ENCODE measurements around the gene CD300A. TPM values are rescaled to one million over a fixed set of nuclear protein-coding genes. Genes with fewer than 3 reads are reported as not detected.

CD300A gene
- total RNA-seq, 1 experiment from 2014 or later = not detected

- BruUV-seq (replicated peaks) = no TSS peak
- Histone ChIP-seq H3K27ac (ENCODE audit: low read length) (peak overlapping the region; percentile 99), H4K20me1 (ENCODE audit: low read length) (peaks cover 26% of the 10 kb centered on the region), H2AFZ (ENCODE audit: low read length) (peak overlapping the region; percentile 73), H3F3A (ENCODE audit: low read length, unreplicated experiment) (peaks cover 3% of the 10 kb centered on the region), H3K79me2 (ENCODE audit: low read length) (peaks cover 41% of the 10 kb centered on the region), H3K9ac (ENCODE audit: low read length) (peak overlapping the region; percentile 97), H3K4me3 (ENCODE audit: low read length) (peak overlapping the region; percentile 80), H3K9me2 (replicated peaks; ENCODE audit: low read length) (no peaks in the 10 kb centered on the region), H3K9me3 (ENCODE audit: low read length) (no peaks in the 10 kb centered on the region), H3K4me2 (ENCODE audit: low read length) (peak overlapping the region; percentile 96), H3K4me1 (ENCODE audit: insufficient read depth, low read length) (peaks cover 54% of the 10 kb centered on the region), H3K27me3 (ENCODE audit: low read length) (no peaks in the 10 kb centered on the region), H3K36me3 (ENCODE audit: low read depth, low read length) (0 out of 2 replicates have a peak, but pooled peaks cover 3% of the 10 kb centered on the region)
- POLR2A ChIA-PET (ENCODE audit: unreplicated experiment) = interaction anchor here (0.5 to 1.0 kb wide), 9 partner anchors 14 to 442 kb away, joined by 3 to 12 read pairs (median 4); no protein-coding TSS in a partner anchor
- intact Hi-C loops (cut with micrococcal nuclease) = loop anchor here (1.0 to 5.0 kb wide), 4 partner anchors 14 to 219 kb away; partner anchors contain the start of gene TTYH2
- TF ChIP-seq EZH2 (IDR thresholded peaks at IDR 0.05; ENCODE audit: low read length, unreplicated experiment) (no peak), CTCF (conservative IDR thresholded peaks at IDR 0.05; ENCODE audit: low read depth, low read length) (no peak), EZH2phosphoT487 (IDR thresholded peaks at IDR 0.05; ENCODE audit: borderline replicate concordance, low read length) (peak; percentile 95)
- peak; percentile 57 for ATAC-seq
- CTCF ChIA-PET = interaction anchor here (0.5 to 0.7 kb wide), 3 partner anchors 14 to 52 kb away, joined by 3 read pairs; no protein-coding TSS in a partner anchor
- peak; percentile 97 for DNase-seq
Measured at GRCh38 chr17:74430706-74431567, 35.5 kb upstream of the CD300A start.

- POLR2A ChIA-PET (ENCODE audit: unreplicated experiment) = no interaction called here
- H3K4me3 ChIP-seq (ENCODE audit: low read length) = peak within 1 kb of the TSS; percentile 80
- peaks cover 11% of the 10 kb centered on the region; the same call in 1 of the 2 replicates for H3K36me3 ChIP-seq (ENCODE audit: low read depth, low read length)
- H3K27ac ChIP-seq (ENCODE audit: low read length) = peak within 1 kb of the TSS; percentile 99
- CTCF ChIA-PET = no interaction called here
- H2AFZ ChIP-seq (ENCODE audit: low read length) = peak within 1 kb of the TSS; percentile 73
- H3K4me1 ChIP-seq (ENCODE audit: insufficient read depth, low read length) = peaks cover 49% of the 10 kb centered on the region
- ATAC-seq = peak; percentile 40
- H4K20me1 ChIP-seq (ENCODE audit: low read length) = peaks cover 29% of the 10 kb centered on the region
- peak; percentile 91 for TF ChIP-seq EZH2phosphoT487 (IDR thresholded peaks at IDR 0.05; ENCODE audit: borderline replicate concordance, low read length)
- TF ChIP-seq EZH2 (IDR thresholded peaks at IDR 0.05; ENCODE audit: low read length, unreplicated experiment) = no peak
- TSS peak; percentile 66 for BruUV-seq (replicated peaks)
- peak within 1 kb of the TSS; percentile 97 for H3K9ac ChIP-seq (ENCODE audit: low read length)
- no peaks in the 10 kb centered on the region for H3K9me3 ChIP-seq (ENCODE audit: low read length)
- H3K79me2 ChIP-seq (ENCODE audit: low read length) = peaks cover 50% of the 10 kb centered on the region
- H3K4me2 ChIP-seq (ENCODE audit: low read length) = peak within 1 kb of the TSS; percentile 96
- H3K27me3 ChIP-seq (ENCODE audit: low read length) = no peaks in the 10 kb centered on the region
- H3K9me2 ChIP-seq (replicated peaks; ENCODE audit: low read length) = no peaks in the 10 kb centered on the region
- peak; percentile 97 for DNase-seq
- H3F3A ChIP-seq (ENCODE audit: low read length, unreplicated experiment) = peaks cover 3% of the 10 kb centered on the region
- intact Hi-C loops (cut with micrococcal nuclease) = loop anchor here (5.0 kb wide), 1 partner anchor 219 kb away; the partner anchor contains the start of gene TTYH2
Measured at GRCh38 chr17:74431568-74432423, 34.6 kb upstream of the CD300A start, which contains the start of gene GPRC5C. GPRC5C (plus strand) TSS chr17:74432088; CDS start chr17:74439777, 7,689 bp downstream.

GRCh38 chr17:74432424-74432690 is 34.1 kb upstream of the CD300A start:
- Histone ChIP-seq H3K4me1 (ENCODE audit: insufficient read depth, low read length) (peaks cover 44% of the 10 kb centered on the region), H4K20me1 (ENCODE audit: low read length) (peaks cover 30% of the 10 kb centered on the region), H3F3A (ENCODE audit: low read length, unreplicated experiment) (peaks cover 3% of the 10 kb centered on the region), H3K9ac (ENCODE audit: low read length) (peak overlapping the region; percentile 97), H3K4me2 (ENCODE audit: low read length) (peak overlapping the region; percentile 96), H3K36me3 (ENCODE audit: low read depth, low read length) (peaks cover 16% of the 10 kb centered on the region), H3K79me2 (ENCODE audit: low read length) (peaks cover 56% of the 10 kb centered on the region), H3K4me3 (ENCODE audit: low read length) (peak overlapping the region; percentile 80), H3K27me3 (ENCODE audit: low read length) (no peaks in the 10 kb centered on the region), H3K9me2 (replicated peaks; ENCODE audit: low read length) (no peaks in the 10 kb centered on the region), H2AFZ (ENCODE audit: low read length) (no peak overlapping the region), H3K9me3 (ENCODE audit: low read length) (0 out of 2 replicates have a peak, but pooled peaks cover 4% of the 10 kb centered on the region), H3K27ac (ENCODE audit: low read length) (no peak overlapping the region; the same call in 1 of the 2 replicates)
- TF ChIP-seq EZH2 (IDR thresholded peaks at IDR 0.05; ENCODE audit: low read length, unreplicated experiment) = no peak
- TF ChIP-seq CTCF (conservative IDR thresholded peaks at IDR 0.05; ENCODE audit: low read depth, low read length) = no peak
- no peak for TF ChIP-seq EZH2phosphoT487 (IDR thresholded peaks at IDR 0.05; ENCODE audit: borderline replicate concordance, low read length)
- BruUV-seq (replicated peaks) = no TSS peak
- ChIA-PET POLR2A (ENCODE audit: unreplicated experiment) (no interaction called here), CTCF (no interaction called here)
- intact Hi-C loops (cut with micrococcal nuclease) = loop anchor here (5.0 kb wide), 1 partner anchor 220 kb away; the partner anchor contains the start of gene TTYH2
- ATAC-seq (no peak), DNase-seq (peak; percentile 15)
